T-helper 1 cell treated with Interleukin-12 subunit alpha and Interleukin-12 subunit beta and Interleukin-4 antibody, amounts not matched to agents 30 μg/mL and 1 μg/mL, for 36 hours (primary cell): ENCODE data around the gene PACSIN1.
A peak's percentile ranks its signal among the peaks of the same experiment; 100 is the strongest.
"Not testable (repeated sequence)": the region's sequence is repeated elsewhere in the genome, so short reads cannot be mapped to it uniquely, and the experiment has no call there.

Source experiments
- H3K27ac Mint-ChIP-seq: one replicate; pipeline ENCODE4 v1.8.0; 2021; ENCODE audit warnings: mild to moderate bottlenecking, mixed read lengths
- H3K27me3 Mint-ChIP-seq: one replicate; pipeline ENCODE4 v1.8.0; 2021; ENCODE audit warnings: low read depth, mixed read lengths
- H3K36me3 Mint-ChIP-seq: one replicate; pipeline ENCODE4 v1.8.0; 2021; ENCODE audit warnings: low read depth, mixed read lengths
- H3K4me1 Mint-ChIP-seq: one replicate; pipeline ENCODE4 v1.8.0; 2021; ENCODE audit warnings: low read depth, mixed read lengths
- H3K4me3 Mint-ChIP-seq: one replicate; pipeline ENCODE4 v1.8.0; 2021; ENCODE audit warnings: mild to moderate bottlenecking, moderate library complexity, mixed read lengths
- H3K9me3 Mint-ChIP-seq: one replicate; pipeline ENCODE4 v1.8.0; 2021; ENCODE audit warnings: mixed read lengths

PACSIN1 gene

DNA sequence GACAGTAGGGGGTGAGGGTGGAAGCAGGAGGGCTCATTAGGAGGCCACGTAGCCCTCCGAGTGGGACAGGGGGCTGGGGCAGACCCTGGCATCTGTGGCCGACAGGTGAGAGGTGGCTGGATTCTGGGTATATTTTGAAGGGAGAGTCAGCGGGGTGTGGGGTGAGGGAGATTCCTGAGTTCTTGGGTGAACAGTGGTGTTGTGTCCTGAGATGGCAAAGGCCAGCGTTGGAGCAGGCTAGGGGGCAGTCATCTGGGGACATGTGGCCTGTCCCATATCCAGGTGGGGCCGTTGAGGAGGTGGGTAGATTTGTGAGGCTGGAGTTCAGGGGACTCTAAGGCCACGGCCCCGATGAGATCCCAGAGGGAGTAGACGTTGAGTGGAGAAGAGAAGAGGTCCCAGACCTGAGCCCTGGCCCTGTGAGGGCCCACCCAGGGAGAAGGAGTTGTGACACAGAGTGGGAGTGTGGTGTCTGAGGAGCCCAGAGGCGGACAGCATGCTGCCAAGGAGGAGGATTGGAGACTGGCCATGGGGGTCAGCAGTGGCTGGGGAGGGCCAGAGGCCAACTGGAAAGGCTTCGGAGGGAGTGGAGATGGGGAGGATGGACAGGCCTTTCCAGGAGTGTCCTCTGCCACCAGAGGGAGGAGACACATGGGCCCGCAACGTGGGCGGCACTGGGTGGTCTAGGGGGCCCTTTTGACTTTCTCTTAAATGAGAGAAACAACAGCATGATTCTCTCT lies 19.6 kb downstream of the PACSIN1 start:
- H3K4me3 Mint-ChIP-seq, result peak overlapping the region; percentile 18
- H3K36me3 Mint-ChIP-seq, result no peaks in the 10 kb centered on the region
- H3K9me3 Mint-ChIP-seq, result no peaks in the 10 kb centered on the region
- H3K4me1 Mint-ChIP-seq, result peaks cover 28% of the 10 kb centered on the region
- peaks cover 3% of the 10 kb centered on the region for H3K27me3 Mint-ChIP-seq
- H3K27ac Mint-ChIP-seq, result peak overlapping the region; percentile 84

DNA sequence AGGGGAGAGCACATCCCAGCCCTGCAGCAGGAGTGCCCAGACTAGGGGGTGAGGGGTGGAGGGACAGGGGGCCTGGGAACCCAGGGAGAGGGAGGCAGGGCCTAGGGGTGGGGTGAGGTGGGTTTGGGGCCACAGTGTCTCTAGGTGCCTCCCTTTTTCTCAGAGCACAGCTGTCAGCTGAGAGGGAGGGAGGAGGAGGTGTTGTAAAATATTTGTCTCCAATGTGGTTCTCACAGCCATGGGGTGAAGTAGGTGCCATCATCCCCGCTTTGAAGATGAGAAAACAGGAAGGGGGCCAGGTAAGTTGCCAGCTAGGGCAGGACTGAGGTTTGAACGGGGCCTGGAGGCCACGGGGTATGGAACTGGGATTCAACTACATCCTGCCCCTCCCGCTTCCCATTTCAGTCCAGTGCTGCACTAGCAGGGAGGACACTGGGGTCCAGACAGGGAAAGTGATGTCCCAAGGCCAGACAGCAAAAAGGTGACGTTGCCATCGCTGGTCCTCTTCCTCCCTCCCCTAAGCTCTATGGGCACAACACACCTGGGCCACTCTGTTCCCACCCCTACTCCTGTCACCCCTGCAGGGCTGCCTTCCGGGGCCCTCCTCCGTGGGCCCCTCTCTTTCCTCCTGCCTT lies 20.3 kb downstream of the PACSIN1 start:
- peak overlapping the region; percentile 35 for H3K4me3 Mint-ChIP-seq
- peak overlapping the region; percentile 84 for H3K27ac Mint-ChIP-seq
- no peaks in the 10 kb centered on the region for H3K27me3 Mint-ChIP-seq
- no peaks in the 10 kb centered on the region for H3K9me3 Mint-ChIP-seq
- no peaks in the 10 kb centered on the region for H3K36me3 Mint-ChIP-seq
- peaks cover 28% of the 10 kb centered on the region for H3K4me1 Mint-ChIP-seq

DNA sequence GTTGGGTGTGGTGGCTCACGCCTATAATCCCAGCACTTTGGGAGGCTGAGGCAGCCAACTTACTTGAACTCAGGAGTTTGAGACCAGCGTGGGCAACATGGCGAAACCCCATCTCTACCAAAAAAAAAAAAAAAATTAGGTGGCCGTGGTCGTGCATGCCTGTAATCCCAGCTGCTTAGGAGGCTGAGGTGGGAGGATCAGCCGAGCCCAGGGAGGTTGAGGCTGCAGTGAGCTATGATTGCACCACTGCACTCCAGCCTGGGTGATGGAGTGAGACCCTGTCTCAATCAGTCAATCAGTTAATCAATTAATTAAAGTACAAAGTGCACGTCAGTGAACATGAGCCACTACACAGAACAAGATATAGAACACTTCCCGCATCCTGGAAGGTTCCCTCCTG lies 21.0 kb downstream of the PACSIN1 start:
- not testable (repeated sequence) for H3K9me3 Mint-ChIP-seq, H3K36me3 Mint-ChIP-seq, H3K27me3 Mint-ChIP-seq, H3K27ac Mint-ChIP-seq, H3K4me3 Mint-ChIP-seq
- H3K4me1 Mint-ChIP-seq, result peaks cover 28% of the 10 kb centered on the region

DNA sequence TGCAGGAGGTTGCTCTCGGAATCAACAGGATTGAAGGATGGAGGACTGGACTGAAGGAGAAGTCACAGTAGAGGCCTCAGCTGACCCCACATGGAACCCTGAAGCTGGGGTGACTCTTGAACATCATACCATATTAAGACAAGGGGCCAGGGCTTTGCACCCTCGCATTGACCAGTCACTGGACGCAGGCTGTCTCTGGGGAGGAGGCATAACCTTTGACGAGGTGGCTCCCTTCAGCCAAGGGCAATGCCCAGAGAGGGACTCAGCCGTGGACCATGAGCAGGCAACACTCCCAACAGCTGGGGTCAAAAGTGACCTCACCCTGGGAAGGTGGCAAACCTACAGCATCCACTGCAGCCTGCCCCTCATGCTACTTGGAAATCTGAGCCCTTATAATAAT lies 21.7 kb downstream of the PACSIN1 start:
- Mint-ChIP-seq H3K4me1 (peaks cover 28% of the 10 kb centered on the region), H3K27ac (no peak overlapping the region), H3K9me3 (no peaks in the 10 kb centered on the region), H3K4me3 (no peak overlapping the region), H3K27me3 (no peaks in the 10 kb centered on the region), H3K36me3 (no peaks in the 10 kb centered on the region)

DNA sequence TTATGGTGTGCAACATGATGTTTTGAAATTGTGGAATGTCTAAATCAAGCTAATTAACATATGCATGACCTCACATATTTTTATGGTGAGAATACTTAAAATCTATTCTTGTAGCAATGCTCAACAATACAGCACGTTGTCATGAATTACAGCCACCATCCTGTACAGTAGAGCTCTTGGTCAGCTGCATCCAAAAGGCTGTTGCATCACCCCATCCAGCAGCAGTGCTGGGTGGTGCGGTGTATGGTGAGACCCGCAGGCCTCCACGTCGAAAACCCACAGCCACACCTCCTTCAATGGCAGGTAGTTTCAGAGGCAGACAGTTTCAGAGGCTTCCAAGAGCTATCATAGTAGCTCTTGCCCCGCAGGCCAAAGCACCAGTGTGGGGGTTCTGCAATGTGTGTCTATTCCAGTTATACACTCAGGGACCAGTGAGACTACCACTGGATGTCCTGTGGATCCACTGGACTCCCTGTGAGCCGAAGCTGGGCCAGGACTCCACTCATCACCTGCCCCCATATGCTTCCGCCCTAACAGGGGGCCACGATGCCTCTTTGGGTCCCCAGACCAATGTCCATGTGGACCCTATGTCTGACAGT lies 23.4 kb downstream of the PACSIN1 start:
- no peak overlapping the region for H3K4me3 Mint-ChIP-seq
- H3K27ac Mint-ChIP-seq, result no peak overlapping the region
- H3K9me3 Mint-ChIP-seq, result no peaks in the 10 kb centered on the region
- H3K36me3 Mint-ChIP-seq, result no peaks in the 10 kb centered on the region
- peaks cover 25% of the 10 kb centered on the region for H3K4me1 Mint-ChIP-seq
- H3K27me3 Mint-ChIP-seq, result no peaks in the 10 kb centered on the region

DNA sequence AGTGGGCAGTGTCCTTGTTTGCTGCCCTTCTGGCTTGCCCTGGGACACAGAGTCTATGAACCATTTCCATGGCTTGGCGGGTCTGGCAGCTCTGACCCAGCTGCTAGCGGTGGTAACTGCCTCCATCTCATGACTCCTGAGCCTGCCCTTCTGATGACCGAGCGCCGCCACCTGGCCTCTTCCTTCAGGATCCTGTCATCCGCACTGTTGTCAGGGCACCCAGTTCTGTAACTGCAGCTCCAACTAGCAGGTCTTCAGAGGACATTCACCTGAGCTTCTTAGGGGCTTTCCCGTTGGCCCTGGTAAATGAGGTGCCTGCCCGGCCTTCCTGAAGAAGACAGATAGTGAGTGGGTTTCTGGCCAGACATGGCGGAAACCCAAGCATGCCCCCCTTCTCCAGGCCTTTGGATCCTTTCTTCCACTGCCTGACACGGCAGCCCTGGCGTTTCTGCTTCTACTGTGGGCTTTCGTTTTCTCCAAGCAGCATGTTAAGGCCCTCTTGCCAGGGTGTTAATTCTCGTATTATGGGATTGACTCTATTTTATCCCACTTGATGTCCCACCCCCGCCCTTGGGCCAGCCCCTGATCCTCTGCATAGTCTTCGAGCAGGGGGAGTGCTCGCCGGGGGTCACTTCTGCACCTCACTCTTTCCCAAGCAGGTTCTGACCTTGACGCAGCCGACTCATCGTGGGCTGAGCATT lies 24.7 kb downstream of the PACSIN1 start:
- Mint-ChIP-seq H3K9me3 (no peaks in the 10 kb centered on the region), H3K27ac (no peak overlapping the region), H3K4me3 (no peak overlapping the region)

DNA sequence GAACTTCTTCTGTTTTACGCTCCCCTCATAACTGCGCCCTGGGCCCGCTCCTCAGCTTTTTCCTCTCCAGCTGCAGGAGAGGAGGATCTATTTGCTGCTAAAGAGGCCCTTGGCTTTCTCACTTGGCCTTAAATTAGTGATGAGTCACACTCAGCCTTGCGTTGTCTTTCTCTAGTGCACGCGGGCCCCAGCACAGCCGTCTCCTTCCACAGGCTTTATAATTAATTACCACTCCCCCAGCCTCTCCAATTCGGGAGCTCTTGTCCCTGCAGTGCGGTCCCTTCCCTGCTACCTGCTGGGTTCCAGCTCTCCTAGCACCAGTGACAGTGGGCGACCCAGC lies 25.2 kb downstream of the PACSIN1 start:
- Mint-ChIP-seq H3K4me1 (peaks cover 8% of the 10 kb centered on the region), H3K27ac (no peak overlapping the region), H3K9me3 (no peaks in the 10 kb centered on the region), H3K36me3 (no peaks in the 10 kb centered on the region), H3K27me3 (no peaks in the 10 kb centered on the region), H3K4me3 (no peak overlapping the region)

More for the DNA sequence above, 24.7 kb downstream of the PACSIN1 start:
- peaks cover 14% of the 10 kb centered on the region for H3K4me1 Mint-ChIP-seq
- no peaks in the 10 kb centered on the region for H3K27me3 Mint-ChIP-seq
- H3K36me3 Mint-ChIP-seq, result no peaks in the 10 kb centered on the region

DNA sequence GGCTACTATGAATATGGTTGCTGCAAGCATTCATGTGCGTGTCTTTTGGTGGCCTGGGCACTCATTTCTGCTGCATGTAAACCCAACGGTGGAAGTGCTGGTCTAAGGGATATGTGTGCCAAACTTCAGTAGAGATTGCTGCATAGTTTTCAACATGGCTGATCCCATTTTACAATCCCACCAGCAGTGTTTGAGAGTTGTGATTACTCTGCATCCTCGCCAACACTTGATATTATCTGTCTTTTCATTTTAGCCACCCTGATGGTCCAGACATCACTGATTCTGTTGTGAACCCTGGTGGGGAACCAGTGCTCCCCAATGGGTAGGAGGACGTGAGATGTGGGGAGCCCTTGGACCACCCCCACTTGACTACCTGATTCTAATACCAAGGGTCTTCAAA lies 27.5 kb downstream of the PACSIN1 start:
- Mint-ChIP-seq H3K36me3 (no peaks in the 10 kb centered on the region), H3K27me3 (no peaks in the 10 kb centered on the region), H3K9me3 (no peaks in the 10 kb centered on the region), H3K27ac (no peak overlapping the region), H3K4me3 (no peak overlapping the region), H3K4me1 (no peaks in the 10 kb centered on the region)

DNA sequence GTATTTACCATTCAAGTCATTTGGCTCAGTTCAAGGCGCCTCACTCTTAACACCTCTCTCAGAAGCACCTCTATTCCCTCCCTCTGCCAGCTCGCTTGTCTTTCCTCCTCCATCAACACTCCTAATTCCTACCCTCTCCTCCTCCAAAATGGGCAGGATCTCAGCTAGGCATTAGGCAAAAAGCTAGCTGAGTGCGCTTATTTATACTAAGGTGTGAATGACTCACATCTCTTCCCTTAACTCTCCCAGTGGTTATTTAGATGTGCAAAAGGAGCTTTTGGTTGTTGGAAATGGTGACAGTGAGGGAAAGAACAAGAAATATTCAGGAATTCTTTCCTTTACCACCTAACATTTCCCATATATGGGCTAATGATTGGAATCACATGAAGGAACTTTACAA lies 29.1 kb downstream of the PACSIN1 start:
- Mint-ChIP-seq H3K36me3 (no peaks in the 10 kb centered on the region), H3K27me3 (no peaks in the 10 kb centered on the region), H3K27ac (no peak overlapping the region), H3K9me3 (no peaks in the 10 kb centered on the region), H3K4me1 (no peaks in the 10 kb centered on the region), H3K4me3 (no peak overlapping the region)

DNA sequence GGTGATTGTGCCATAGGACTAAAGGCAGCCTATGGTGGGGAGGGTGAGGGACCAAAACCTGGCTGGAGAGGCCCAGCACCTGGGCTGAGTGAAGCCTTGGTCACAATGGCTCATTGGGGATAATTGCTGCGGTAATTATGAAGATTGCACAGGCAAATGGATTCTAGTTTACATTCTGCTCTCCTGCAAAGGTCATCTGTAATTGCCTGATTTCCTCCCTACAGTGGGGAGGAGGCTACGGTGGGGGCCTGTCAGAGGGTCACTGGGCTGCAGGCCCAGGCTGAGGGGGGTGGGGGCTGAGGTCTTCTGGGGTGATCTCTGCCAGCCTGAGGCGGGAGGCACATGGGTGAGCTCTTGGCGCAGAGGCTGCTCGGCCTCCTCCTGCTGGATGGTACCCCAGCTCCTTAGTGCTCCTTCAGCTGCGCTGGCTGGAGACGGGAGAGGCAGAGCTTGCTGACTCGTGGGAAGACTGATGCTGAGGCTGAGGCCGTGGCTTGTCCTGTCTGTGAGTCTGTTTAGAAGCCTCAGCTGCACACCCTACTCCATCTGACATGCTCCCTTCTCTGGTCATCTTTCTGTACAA lies 30.3 kb downstream of the PACSIN1 start:
- Mint-ChIP-seq H3K4me3 (no peak overlapping the region), H3K27ac (no peak overlapping the region), H3K9me3 (no peaks in the 10 kb centered on the region)

DNA sequence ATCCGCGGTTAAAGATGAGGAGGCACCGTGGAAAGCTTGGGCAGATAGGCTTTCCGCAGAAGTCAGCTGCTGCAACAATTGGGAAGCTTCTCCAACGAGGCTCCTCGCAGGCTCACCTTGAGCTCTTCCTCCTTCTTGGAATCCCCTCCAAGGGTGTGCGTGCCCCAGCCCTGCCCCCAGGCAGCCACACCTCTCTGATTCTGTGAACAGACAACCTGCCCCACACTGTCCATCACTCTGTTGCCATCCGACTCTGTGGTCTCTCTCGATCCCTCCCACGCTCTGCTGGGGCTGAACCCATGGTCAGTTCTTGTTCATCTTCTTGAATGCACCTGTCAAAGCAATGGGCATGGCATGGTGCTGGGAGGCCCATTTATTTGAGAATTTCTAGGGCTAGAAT lies 31.5 kb downstream of the PACSIN1 start:
- no peak overlapping the region for H3K4me3 Mint-ChIP-seq
- H3K4me1 Mint-ChIP-seq, result no peaks in the 10 kb centered on the region
- no peaks in the 10 kb centered on the region for H3K27me3 Mint-ChIP-seq
- no peak overlapping the region for H3K27ac Mint-ChIP-seq
- no peaks in the 10 kb centered on the region for H3K9me3 Mint-ChIP-seq
- H3K36me3 Mint-ChIP-seq, result no peaks in the 10 kb centered on the region

More for the DNA sequence above, 30.3 kb downstream of the PACSIN1 start:
- H3K36me3 Mint-ChIP-seq, result no peaks in the 10 kb centered on the region
- H3K4me1 Mint-ChIP-seq, result no peaks in the 10 kb centered on the region
- no peaks in the 10 kb centered on the region for H3K27me3 Mint-ChIP-seq

DNA sequence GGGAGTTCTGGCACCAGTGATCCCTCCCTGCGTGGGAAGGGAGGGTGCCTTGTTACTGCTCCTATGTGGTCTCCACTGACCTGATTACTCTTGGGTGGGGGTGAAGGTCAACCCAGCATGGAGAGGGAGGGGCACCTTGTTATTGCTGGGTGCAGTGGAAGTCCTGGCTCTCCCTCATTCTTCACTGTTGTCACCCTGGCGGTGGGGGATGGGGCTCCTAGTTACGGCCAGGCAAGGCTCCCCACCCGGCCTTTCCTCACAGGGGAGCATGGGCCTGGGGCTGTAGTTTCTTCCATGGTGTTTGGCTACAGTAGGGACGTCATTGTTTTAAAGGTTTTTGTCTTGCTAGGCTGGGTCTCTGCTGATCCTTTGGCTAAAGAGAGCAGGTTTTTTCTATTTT lies 40.8 kb downstream of the PACSIN1 start:
- Mint-ChIP-seq H3K4me1 (no peaks in the 10 kb centered on the region), H3K4me3 (no peak overlapping the region), H3K36me3 (no peaks in the 10 kb centered on the region), H3K9me3 (peaks cover 6% of the 10 kb centered on the region), H3K27ac (no peak overlapping the region), H3K27me3 (peaks cover 12% of the 10 kb centered on the region)

DNA sequence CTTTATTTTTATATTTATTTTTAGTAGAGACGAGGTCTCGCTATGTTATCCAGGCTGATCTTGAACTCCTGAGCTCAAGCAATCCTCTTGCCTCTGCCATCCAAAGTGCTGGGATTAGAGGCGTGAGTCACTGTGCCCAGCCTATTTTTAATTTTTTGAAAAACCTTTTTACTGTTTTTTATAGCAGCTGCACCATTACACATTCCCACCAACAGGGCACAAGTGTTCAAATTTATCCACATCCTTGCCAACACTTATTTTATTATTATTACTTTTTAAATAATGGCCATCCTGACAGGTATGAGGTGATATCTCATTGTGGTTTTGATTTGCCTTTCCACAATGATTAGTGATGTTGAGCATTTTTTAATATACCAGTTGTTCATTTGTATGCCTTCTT lies 42.5 kb downstream of the PACSIN1 start:
- Mint-ChIP-seq H3K36me3 (no peaks in the 10 kb centered on the region), H3K4me1 (no peaks in the 10 kb centered on the region), H3K27me3 (peaks cover 12% of the 10 kb centered on the region), H3K9me3 (peaks cover 6% of the 10 kb centered on the region), H3K4me3 (no peak overlapping the region), H3K27ac (no peak overlapping the region)

DNA sequence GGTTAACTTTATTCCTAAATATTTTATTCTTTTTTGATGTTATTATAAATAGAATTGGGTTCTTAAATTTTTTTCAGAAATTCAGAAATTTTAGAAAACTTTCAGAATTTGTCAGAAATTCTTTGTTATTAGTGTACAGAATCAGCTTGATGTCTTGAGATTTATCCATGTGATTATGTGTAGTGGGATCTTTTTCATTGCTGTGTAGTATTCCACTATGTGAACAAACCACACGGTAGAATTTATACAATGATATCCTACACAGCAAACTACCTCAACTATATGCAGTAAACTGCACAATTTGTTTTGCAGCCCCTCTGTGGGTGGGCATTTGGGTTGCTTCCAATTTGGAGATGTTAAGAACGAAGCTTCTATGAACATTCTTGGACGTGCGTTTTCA lies 43.9 kb downstream of the PACSIN1 start:
- H3K27me3 Mint-ChIP-seq, result peaks cover 22% of the 10 kb centered on the region
- H3K9me3 Mint-ChIP-seq, result peaks cover 6% of the 10 kb centered on the region
- H3K4me3 Mint-ChIP-seq, result no peak overlapping the region
- H3K36me3 Mint-ChIP-seq, result no peaks in the 10 kb centered on the region
- H3K4me1 Mint-ChIP-seq, result peaks cover 3% of the 10 kb centered on the region
- H3K27ac Mint-ChIP-seq, result no peak overlapping the region
